ENCODE data around the gene RAB3A. TPM values are rescaled to one million over a fixed set of nuclear protein-coding genes. Genes with fewer than 3 reads are reported as not detected.

The RAB3A gene
- total and polyA plus RNA-seq, 2 donors from 2014 or later = 5.2 to 10.5 TPM

DNA sequence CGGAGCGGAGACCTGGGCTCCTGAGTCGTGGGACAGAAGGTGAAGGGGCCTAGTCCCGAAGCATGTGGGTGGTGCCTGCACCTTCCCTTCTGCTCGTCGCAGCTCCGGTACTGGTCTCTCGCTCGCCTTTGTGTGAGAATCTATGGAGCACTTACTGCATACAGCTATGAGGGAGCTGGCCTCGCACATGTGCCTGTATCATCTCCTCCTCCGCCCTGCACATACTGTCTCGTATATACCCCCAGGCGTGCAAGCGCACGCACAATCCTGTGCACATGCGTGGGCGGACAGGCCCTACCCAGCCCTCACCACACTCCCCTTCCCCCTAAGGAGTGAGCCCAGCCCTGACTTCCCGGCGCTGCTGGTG is 42.2 kb downstream of the RAB3A start:
- no peak for FAIRE-seq
- no peaks in the 10 kb centered on the region for H3K27me3 ChIP-seq (ENCODE audit: control insufficient read depth, insufficient read depth, low read length)
- TF ChIP-seq, protein P1, sequence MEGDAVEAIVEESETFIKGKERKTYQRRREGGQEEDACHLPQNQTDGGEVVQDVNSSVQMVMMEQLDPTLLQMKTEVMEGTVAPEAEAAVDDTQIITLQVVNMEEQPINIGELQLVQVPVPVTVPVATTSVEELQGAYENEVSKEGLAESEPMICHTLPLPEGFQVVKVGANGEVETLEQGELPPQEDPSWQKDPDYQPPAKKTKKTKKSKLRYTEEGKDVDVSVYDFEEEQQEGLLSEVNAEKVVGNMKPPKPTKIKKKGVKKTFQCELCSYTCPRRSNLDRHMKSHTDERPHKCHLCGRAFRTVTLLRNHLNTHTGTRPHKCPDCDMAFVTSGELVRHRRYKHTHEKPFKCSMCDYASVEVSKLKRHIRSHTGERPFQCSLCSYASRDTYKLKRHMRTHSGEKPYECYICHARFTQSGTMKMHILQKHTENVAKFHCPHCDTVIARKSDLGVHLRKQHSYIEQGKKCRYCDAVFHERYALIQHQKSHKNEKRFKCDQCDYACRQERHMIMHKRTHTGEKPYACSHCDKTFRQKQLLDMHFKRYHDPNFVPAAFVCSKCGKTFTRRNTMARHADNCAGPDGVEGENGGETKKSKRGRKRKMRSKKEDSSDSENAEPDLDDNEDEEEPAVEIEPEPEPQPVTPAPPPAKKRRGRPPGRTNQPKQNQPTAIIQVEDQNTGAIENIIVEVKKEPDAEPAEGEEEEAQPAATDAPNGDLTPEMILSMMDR (IDR thresholded peaks at IDR 0.05; ENCODE audit: borderline replicate concordance, extremely low read depth, insufficient read depth) = no peak
- H3K9me3 ChIP-seq (ENCODE audit: control insufficient read depth in 2 of 3, insufficient read depth in 1 of 3, low read length in 3 of 3) = no peaks in the 10 kb centered on the region
- H3K9ac ChIP-seq (ENCODE audit: low read length in 3 of 3) = peak overlapping the region in 1 of 3 donors; percentile 65
- no peak overlapping the region for H3K27ac ChIP-seq (ENCODE audit: low read depth in 2 of 2, low read length in 2 of 2)
- DNase-seq = peak in 1 of 5 donors; percentile 81
- H3K4me3 ChIP-seq (ENCODE audit: low read length in 3 of 3) = peak overlapping the region; percentile 20 to 40 (median 35)
- H3K4me1 ChIP-seq (ENCODE audit: control insufficient read depth in 2 of 3, insufficient read depth in 2 of 3, low read depth in 1 of 3, low read length in 3 of 3) = peaks cover 0 to 15% (median 12%) of the 10 kb centered on the region in 3 donors
- H3K36me3 ChIP-seq (ENCODE audit: control insufficient read depth in 2 of 3, insufficient read depth in 3 of 3, low read length in 3 of 3) = peaks cover 8 to 28% (median 9%) of the 10 kb centered on the region in 3 donors
- intact Hi-C loops (cut with DNase I) = no loop called here

DNA sequence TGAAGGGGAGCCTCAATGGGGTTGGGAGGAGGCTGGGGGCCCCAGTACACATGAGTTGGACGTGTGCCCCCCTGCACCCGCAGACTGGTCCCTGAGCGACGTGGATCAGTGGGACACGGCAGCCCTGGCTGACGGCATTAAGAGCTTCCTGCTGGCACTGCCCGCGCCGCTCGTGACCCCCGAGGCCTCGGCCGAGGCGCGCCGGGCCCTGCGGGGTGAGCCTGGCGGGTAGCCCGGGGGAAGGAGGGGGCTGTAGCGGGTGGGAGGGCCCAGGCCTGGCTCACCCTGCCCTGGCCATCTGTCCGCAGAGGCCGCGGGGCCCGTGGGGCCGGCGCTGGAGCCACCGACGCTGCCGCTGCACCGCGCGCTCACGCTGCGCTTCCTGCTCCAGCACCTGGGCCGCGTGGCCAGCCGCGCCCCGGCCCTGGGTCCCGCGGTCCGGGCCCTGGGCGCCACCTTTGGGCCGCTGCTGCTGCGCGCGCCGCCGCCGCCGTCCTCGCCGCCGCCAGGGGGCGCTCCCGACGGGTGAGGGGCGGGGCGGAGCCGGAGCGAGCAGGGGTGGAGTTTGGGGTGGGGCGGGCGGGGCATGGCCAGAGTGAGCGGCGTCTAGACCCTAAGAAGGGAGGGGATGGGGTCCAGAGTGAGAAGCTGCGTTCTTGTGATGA is 42.7 kb downstream of the RAB3A start:
- H3K27ac ChIP-seq (ENCODE audit: low read depth in 2 of 2, low read length in 2 of 2) = no peak overlapping the region
- peaks cover 8 to 28% (median 9%) of the 10 kb centered on the region in 3 donors for H3K36me3 ChIP-seq (ENCODE audit: control insufficient read depth in 2 of 3, insufficient read depth in 3 of 3, low read length in 3 of 3)
- H3K4me3 ChIP-seq (ENCODE audit: low read length in 3 of 3) = peak overlapping the region; percentile 20 to 40 (median 35)
- peaks cover 0 to 20% (median 15%) of the 10 kb centered on the region in 3 donors for H3K4me1 ChIP-seq (ENCODE audit: control insufficient read depth in 2 of 3, insufficient read depth in 2 of 3, low read depth in 1 of 3, low read length in 3 of 3)
- intact Hi-C loops (cut with DNase I) = no loop called here
- H3K9ac ChIP-seq (ENCODE audit: low read length in 3 of 3) = peak overlapping the region in 1 of 3 donors; percentile 65
- peak; percentile 58 to 90 (median 69) for DNase-seq
- H3K9me3 ChIP-seq (ENCODE audit: control insufficient read depth in 2 of 3, insufficient read depth in 1 of 3, low read length in 3 of 3) = no peaks in the 10 kb centered on the region
- TF ChIP-seq, protein P1 (IDR thresholded peaks at IDR 0.05; ENCODE audit: borderline replicate concordance, extremely low read depth, insufficient read depth) = peak; percentile 81
- no peak for FAIRE-seq
- no peaks in the 10 kb centered on the region for H3K27me3 ChIP-seq (ENCODE audit: control insufficient read depth, insufficient read depth, low read length)

- TF ChIP-seq, protein P1 (IDR thresholded peaks at IDR 0.05; ENCODE audit: borderline replicate concordance, extremely low read depth, insufficient read depth) = no peak
- Histone ChIP-seq H3K27ac (ENCODE audit: low read depth in 2 of 2, low read length in 2 of 2) (no peak overlapping the region), H3K27me3 (ENCODE audit: control insufficient read depth, insufficient read depth, low read length) (no peaks in the 10 kb centered on the region), H3K9ac (ENCODE audit: low read length in 3 of 3) (peak overlapping the region in 1 of 3 donors; percentile 26), H3K9me3 (ENCODE audit: control insufficient read depth in 2 of 3, insufficient read depth in 1 of 3, low read length in 3 of 3) (no peaks in the 10 kb centered on the region), H3K36me3 (ENCODE audit: control insufficient read depth in 2 of 3, insufficient read depth in 3 of 3, low read length in 3 of 3) (peaks cover 4 to 23% (median 7%) of the 10 kb centered on the region in 3 donors), H3K4me3 (ENCODE audit: low read length in 3 of 3) (no peak overlapping the region), H3K4me1 (ENCODE audit: control insufficient read depth in 2 of 3, insufficient read depth in 2 of 3, low read depth in 1 of 3, low read length in 3 of 3) (peaks cover 0 to 22% (median 15%) of the 10 kb centered on the region in 3 donors)
- DNase-seq (no peak), FAIRE-seq (no peak)
- intact Hi-C loops (cut with DNase I) = no loop called here
These were observed 43.3 kb downstream of the RAB3A start for GRCh38 chr19:18160493-18160970.
